ENCODE results near the gene SS18. TPM values are rescaled to one million over a fixed set of nuclear protein-coding genes. Genes with fewer than 3 reads are reported as not detected.

SS18 gene
- total RNA-seq, 1 donor from 2014 or later, result 88.9 TPM

GRCh38 chr18:26002375-26002910 is 88.0 kb downstream of the SS18 start:
- Mint-ChIP-seq H3K36me3 (ENCODE audit: unreplicated experiment) (peaks cover 5% of the 10 kb centered on the region), H3K27ac (ENCODE audit: unreplicated experiment) (no peak overlapping the region), H3K4me3 (ENCODE audit: unreplicated experiment) (no peak overlapping the region), H3K27me3 (ENCODE audit: unreplicated experiment) (no peaks in the 10 kb centered on the region), H3K9me3 (ENCODE audit: unreplicated experiment) (no peaks in the 10 kb centered on the region), H3K4me1 (ENCODE audit: low read depth, unreplicated experiment) (no peaks in the 10 kb centered on the region)
- no peak for TF ChIP-seq CTCF (IDR thresholded peaks at IDR 0.05; ENCODE audit: partially characterized antibody, unreplicated experiment)
- no peak for DNase-seq

- no peaks in the 10 kb centered on the region for H3K4me1 Mint-ChIP-seq (ENCODE audit: low read depth, unreplicated experiment)
- no peak overlapping the region for H3K4me3 Mint-ChIP-seq (ENCODE audit: unreplicated experiment)
- no peaks in the 10 kb centered on the region for H3K9me3 Mint-ChIP-seq (ENCODE audit: unreplicated experiment)
- no peak for DNase-seq
- TF ChIP-seq CTCF (IDR thresholded peaks at IDR 0.05; ENCODE audit: partially characterized antibody, unreplicated experiment), result no peak
- H3K27ac Mint-ChIP-seq (ENCODE audit: unreplicated experiment), result no peak overlapping the region
- H3K36me3 Mint-ChIP-seq (ENCODE audit: unreplicated experiment), result no peaks in the 10 kb centered on the region
- no peaks in the 10 kb centered on the region for H3K27me3 Mint-ChIP-seq (ENCODE audit: unreplicated experiment)
Observed at GRCh38 chr18:25998461-25998860, 92.0 kb downstream of the SS18 start.

DNA sequence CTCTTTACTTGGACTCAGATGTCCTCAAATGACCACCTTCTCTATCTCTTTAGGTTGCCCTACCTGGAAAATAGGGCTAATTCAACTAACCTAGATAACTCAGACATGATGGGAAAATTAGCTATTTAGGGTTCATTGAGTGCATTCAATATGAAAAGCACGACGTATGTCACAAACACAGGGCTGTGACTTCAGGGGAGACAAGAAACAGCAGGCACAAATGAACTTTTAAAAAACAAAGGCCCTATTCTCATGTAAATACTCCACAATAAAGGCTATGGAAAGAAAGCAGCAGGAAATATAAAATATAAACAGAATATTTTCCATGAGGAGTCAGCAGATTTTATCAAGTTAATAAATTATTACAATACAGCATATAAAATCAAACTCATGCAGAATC is 97.8 kb downstream of the SS18 start:
- H3K36me3 Mint-ChIP-seq (ENCODE audit: unreplicated experiment), result peaks cover 5% of the 10 kb centered on the region
- no peak overlapping the region for H3K27ac Mint-ChIP-seq (ENCODE audit: unreplicated experiment)
- TF ChIP-seq CTCF (IDR thresholded peaks at IDR 0.05; ENCODE audit: partially characterized antibody, unreplicated experiment), result no peak
- H3K4me1 Mint-ChIP-seq (ENCODE audit: low read depth, unreplicated experiment), result no peaks in the 10 kb centered on the region
- peaks cover 2% of the 10 kb centered on the region for H3K27me3 Mint-ChIP-seq (ENCODE audit: unreplicated experiment)
- H3K4me3 Mint-ChIP-seq (ENCODE audit: unreplicated experiment), result no peak overlapping the region
- DNase-seq, result no peak
- H3K9me3 Mint-ChIP-seq (ENCODE audit: unreplicated experiment), result no peaks in the 10 kb centered on the region

DNA sequence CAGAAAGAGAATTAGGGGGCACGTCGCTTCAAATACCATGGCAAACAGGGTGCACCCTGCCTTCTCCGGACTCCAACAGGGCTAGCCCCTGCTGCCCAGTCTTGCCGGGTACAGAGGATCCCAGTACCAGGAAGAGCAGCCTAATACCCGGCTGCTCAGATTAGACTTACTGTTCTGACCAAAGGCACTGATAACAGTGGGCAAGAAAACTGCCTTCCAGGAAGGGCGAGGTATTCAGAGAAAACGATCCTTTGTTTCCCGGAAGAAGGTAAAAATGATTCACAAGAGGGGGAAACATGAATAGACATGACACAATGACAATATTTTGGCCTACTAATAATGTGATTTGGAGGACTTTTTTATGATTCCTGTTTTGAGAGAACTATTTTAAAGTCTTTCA is 99.9 kb downstream of the SS18 start:
- Mint-ChIP-seq H3K9me3 (ENCODE audit: unreplicated experiment) (no peaks in the 10 kb centered on the region), H3K36me3 (ENCODE audit: unreplicated experiment) (peaks cover 5% of the 10 kb centered on the region), H3K4me1 (ENCODE audit: low read depth, unreplicated experiment) (peaks cover 4% of the 10 kb centered on the region), H3K27ac (ENCODE audit: unreplicated experiment) (no peak overlapping the region), H3K4me3 (ENCODE audit: unreplicated experiment) (no peak overlapping the region), H3K27me3 (ENCODE audit: unreplicated experiment) (peaks cover 6% of the 10 kb centered on the region)
- no peak for DNase-seq
- no peak for TF ChIP-seq CTCF (IDR thresholded peaks at IDR 0.05; ENCODE audit: partially characterized antibody, unreplicated experiment)

DNA sequence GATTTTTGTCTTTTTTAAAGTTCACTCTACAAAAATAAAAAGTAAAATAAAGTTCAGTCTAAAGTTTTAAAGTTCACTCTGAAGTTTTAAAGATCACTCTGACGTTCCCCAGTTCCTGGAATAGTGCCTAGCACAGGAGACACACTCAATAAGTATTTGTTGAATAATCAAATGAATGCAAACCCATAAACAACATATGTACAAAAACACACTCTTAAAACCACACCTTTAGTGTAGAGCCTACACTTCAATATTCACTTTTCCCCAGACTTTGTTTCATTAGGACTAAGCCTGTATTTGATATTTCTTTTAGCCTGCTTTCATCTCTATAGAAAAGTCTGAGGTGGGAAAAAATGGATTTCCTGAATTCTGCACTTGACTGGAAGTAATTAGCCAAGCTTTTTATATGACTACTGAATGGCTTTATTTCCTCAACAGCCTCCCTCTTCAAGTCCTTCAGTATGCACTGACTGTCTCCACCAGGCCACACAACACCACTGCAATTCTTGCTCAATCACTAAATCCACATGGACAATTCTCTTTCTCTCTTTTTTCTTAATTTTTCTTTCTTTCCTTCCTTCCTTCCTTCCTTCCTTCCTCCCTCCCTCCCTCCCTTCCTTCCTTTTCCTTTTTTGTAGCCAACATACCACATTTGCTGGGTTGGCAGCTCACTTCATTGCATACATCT is 104.6 kb downstream of the SS18 start:
- Mint-ChIP-seq H3K36me3 (ENCODE audit: unreplicated experiment) (no peaks in the 10 kb centered on the region), H3K9me3 (ENCODE audit: unreplicated experiment) (no peaks in the 10 kb centered on the region), H3K4me1 (ENCODE audit: low read depth, unreplicated experiment) (peaks cover 4% of the 10 kb centered on the region), H3K27ac (ENCODE audit: unreplicated experiment) (no peak overlapping the region), H3K4me3 (ENCODE audit: unreplicated experiment) (no peak overlapping the region), H3K27me3 (ENCODE audit: unreplicated experiment) (peaks cover 6% of the 10 kb centered on the region)
- TF ChIP-seq CTCF (IDR thresholded peaks at IDR 0.05; ENCODE audit: partially characterized antibody, unreplicated experiment), result no peak
- DNase-seq, result no peak
